Measurements from ENCODE around the gene SPDYE8.
"Not testable (repeated sequence)": the region's sequence is repeated elsewhere in the genome, so short reads cannot be mapped to it uniquely, and the experiment has no call there.

SPDYE8 gene, protein sequence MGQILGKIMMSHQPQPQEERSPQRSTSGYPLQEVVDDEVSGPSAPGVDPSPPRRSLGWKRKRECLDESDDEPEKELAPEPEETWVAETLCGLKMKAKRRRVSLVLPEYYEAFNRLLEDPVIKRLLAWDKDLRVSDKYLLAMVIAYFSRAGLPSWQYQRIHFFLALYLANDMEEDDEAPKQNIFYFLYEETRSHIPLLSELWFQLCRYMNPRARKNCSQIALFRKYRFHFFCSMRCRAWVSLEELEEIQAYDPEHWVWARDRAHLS

DNA sequence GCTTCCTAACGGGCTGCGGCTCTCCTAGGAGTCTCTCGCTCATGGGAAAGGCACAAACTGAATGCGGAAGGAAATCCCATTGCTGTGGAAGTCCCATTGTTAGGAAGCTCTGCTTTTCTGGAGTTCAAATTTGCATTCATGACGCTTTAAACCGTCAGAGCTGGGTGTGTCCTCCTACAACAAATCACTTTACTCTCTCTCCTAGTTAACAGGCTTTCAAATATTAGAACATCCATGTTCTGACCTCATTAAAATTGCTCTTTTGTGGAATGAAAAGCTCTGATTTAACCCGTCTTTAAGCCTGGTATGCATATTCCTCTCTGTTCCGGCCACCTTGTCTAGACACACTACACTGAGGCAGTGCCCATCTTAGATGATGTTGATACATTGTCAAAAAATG is at the start of gene SPDYE8:
SPDYE8 (minus strand) TSS at position 101 of the 400 bp plus-strand sequence. CDS start 1,800 bp downstream, outside the sequence.
- not testable (repeated sequence) for DNase-seq (ENCODE audit: low read depth in 2 of 2)

DNA sequence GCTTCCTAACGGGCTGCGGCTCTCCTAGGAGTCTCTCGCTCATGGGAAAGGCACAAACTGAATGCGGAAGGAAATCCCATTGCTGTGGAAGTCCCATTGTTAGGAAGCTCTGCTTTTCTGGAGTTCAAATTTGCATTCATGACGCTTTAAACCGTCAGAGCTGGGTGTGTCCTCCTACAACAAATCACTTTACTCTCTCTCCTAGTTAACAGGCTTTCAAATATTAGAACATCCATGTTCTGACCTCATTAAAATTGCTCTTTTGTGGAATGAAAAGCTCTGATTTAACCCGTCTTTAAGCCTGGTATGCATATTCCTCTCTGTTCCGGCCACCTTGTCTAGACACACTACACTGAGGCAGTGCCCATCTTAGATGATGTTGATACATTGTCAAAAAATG is 28.2 kb upstream of the SPDYE8 start, which contains the start of gene SPDYE11:
SPDYE11 (minus strand) TSS at position 101 of the 400 bp plus-strand sequence. CDS start 1,800 bp downstream, outside the sequence.
- not testable (repeated sequence) for DNase-seq (ENCODE audit: low read depth in 2 of 2)

DNA sequence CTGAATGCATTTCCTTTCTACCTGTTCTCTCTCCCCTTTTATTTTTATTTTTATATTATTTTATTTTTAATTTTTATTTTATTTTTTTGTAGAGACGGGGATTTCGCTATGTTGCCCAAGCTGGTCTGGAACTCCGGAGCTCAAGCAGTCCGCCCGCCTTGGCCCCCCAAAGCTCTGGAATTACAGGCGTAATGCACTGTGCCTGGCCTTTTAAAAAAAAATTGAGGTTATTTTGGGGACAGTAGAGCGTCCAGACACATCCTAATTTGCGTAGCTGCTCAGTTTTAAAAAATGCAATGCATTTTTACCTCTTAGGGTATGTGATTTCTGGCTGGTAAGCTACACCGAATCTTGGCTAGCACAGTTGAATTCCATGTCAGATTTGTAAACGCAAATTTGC is 23.1 kb downstream of the SPDYE8 start:
- not testable (repeated sequence) for DNase-seq (ENCODE audit: low read depth in 2 of 2)

DNA sequence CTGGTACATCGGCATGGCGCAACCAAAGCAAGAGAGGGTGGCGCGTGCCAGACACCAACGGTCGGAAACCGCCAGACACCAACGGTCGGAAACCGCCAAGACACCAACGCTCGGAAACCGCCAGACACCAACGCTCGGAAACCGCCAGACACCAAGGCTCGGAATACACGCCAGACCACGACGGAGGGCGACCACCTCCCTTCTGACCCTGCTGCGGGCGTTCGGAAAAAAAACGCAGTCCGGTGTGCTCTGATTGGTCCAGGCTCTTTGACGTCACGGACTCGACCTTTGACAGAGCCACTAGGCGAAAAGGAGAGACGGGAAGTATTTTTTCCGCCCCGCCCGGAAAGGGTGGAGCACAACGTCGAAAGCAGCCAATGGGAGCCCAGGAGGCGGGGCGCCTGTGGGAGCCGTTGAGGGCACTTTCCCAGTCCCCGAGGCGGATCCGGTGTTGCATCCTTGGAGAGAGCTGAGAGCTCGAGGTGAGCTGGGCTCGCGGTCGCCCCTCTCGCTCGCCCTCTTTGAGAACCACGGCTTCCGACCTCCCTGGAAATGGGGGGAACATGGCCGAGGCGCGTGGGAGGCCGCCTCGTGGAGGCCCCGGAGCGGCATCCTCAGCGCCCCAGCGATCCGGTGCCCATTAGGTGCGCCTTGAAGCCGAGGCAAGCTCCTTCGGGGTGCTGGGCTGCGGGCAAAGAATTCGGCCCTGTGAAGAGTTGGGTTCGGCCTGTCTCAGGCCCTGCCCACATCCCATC is 23.7 kb downstream of the SPDYE8 start:
- DNase-seq (ENCODE audit: low read depth in 2 of 2): peak; percentile 46 to 52

DNA sequence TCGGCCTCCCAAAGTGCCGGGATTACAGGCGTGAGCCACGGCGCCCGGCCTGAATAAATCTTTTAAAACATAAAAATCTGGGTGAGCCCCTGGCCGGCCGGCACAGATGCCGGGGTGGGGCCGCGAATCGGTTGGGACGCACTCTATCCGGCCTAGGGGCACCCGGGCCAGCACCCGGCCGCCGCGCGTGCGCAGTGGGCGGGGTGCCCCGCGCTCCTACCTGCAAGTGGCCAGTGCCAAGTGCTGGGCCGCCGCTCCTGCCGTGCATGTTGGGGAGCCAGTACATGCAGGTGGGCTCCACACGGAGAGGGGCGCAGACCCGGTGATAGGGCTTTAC is 24.2 kb downstream of the SPDYE8 start:
- not testable (repeated sequence) for DNase-seq (ENCODE audit: low read depth in 2 of 2)

DNA sequence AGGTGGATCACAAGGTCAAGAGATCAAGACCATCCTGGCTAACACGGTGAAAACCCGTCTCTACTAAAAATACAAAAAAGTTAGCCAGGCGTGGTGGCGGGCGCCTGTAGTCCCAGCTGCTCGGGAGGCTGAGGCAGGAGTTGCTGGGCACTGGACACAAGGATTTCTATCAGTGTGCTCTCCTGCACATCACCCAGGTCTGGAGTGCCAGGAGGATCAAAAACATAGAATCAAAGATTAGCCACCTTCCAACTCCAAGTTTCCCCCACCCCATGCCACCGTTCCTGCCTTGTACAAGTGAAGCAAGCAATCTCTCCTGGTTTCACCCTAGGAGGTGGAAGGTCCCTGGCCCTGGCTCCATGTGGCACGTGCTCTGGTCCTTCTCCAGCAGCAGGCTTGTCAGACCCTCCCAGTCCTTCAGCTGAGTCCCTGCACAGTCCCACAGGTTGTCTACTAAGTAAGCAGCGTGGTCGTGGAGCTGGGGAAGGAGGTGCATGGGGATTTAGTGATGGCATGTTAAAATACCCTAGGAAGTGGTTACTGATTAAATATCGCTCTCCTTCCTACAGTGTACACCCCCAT is 31.6 kb downstream of the SPDYE8 start:
- not testable (repeated sequence) for DNase-seq (ENCODE audit: low read depth in 2 of 2)

DNA sequence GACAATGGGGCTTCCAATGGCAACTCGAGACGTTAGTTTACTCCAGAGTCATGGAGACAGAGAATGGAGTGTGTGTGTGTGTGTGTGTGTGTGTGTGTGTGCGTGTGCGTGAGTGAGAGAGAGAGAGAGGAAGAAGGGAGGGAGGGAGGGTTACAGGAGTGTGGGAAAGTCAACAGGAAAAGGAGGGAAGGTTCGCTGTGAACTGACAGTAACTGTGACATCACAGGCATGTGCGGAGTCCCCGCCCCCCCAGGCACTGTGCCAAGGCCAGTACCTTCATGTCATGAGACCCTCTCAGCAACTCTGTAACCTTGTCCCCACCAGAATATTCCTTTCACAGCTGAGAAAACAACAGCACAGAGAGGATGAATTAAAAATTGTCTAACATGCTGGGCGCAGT is 32.1 kb downstream of the SPDYE8 start:
- DNase-seq (ENCODE audit: low read depth in 2 of 2): not testable (repeated sequence)

DNA sequence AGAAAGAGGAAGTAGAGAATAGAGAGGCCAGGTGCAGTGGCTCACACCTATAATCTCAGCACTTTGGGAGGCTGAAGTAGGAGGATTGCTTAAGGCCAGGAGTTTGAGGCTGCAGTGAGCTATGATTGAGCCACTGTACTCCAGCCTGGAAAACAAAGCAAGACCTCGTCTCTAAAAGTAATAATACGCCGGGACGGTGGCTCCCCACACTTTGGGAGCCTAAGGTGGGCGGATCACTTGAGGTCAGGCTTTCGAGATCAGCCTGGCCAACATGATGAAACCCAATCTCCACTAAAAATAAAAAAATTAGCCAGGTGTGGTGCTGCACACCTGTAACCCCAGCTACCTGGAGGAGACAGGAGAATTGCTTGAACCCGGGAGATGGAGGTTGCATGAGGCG is 34.1 kb downstream of the SPDYE8 start:
- DNase-seq (ENCODE audit: low read depth in 2 of 2): not testable (repeated sequence)

DNA sequence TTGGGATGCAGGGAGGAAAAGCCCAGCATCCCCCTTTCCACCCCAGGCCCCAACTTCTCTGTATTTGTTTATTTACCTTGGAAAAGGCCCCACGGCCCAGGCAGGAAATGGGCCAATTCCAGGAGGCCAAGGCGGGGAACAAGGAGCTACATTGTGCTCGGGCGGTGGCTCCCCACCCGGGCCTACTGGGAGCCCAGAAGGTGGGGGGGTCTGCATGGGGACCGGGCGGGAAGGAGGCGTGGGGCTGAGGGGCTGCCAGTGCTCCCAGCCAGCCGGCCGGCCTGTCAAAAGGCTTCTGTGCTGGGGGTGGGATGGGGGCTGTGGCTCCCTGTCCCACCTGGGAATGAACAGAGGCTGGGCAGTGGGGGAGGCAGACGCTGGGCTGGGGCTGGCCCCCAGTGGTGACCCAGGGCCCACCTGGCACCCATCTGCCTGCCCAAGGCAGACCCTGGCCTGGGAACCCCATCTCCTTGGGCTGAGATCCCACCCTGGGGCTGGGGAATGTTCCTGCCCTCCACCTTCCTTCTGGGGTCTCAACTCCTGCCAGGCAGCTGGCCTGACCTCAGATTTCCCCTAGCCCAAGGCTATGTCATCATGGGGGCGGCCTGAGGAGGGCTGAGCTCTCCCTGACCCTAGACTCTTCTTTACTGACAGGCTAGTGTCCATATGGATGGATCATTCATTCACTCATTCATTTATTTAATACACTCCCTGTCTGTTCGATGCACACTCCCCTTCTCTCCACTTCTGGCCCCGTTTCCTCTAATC is 39.2 kb downstream of the SPDYE8 start:
- DNase-seq (ENCODE audit: low read depth in 2 of 2): not testable (repeated sequence)

DNA sequence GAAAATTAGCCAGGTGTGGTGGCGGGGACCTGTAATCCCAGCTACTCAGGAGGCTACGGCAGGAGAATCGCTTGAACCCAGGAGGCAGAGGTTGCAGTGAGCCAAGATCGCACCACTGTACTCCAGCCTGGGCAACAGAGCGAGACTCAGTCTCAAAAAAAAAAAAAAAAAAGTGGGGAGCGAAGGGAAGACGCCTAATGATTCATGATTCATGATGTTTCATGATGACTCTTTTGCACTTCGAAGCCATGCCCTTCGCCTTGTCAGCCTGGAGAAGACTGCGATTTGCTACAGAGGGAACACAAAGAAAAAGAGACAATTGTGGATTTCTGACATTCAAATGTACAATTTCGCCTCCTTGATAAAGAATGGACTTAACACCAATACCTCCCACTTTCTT is 47.5 kb downstream of the SPDYE8 start:
- not testable (repeated sequence) for DNase-seq (ENCODE audit: low read depth in 2 of 2)

DNA sequence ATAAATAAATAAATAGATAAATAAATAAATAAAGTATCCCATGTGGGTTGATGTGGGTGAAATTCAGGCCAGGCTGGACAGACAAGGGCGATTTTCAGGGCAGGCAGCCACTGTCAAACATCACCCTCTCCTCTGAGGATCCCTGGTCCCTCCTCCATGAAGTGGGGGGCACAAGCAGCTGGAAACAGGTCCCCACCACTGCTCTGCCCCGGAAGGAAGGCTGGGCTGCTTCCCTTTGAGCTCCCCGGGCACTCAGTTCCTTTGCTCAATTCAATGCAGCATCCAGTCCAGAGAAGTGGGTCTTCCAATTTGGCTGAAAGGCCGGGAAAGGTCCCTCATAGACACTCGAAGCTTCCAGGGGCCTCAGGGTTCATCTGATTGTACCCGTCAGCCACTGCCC is 49.2 kb downstream of the SPDYE8 start:
- DNase-seq (ENCODE audit: low read depth in 2 of 2): not testable (repeated sequence)

DNA sequence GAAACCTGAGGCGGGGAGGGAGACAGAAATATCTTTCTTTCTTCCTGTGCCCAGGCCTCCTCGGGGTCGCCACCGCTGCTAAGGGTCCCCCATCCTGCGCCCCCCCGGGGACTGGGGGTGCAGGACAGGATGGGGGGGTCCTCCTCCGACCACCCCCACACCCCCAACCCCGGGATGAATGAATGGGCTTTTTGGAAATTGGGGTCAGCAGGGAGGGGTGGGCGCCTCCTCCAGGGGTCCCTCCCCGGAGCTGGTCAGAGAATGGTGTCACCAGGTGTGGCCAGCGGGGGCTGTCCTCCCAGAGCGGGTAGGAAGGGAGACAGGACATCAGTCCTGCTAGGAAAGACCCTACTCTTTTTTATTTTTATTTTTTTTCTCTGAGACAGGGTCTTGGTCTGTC is 53.1 kb downstream of the SPDYE8 start:
- not testable (repeated sequence) for DNase-seq (ENCODE audit: low read depth in 2 of 2)

DNA sequence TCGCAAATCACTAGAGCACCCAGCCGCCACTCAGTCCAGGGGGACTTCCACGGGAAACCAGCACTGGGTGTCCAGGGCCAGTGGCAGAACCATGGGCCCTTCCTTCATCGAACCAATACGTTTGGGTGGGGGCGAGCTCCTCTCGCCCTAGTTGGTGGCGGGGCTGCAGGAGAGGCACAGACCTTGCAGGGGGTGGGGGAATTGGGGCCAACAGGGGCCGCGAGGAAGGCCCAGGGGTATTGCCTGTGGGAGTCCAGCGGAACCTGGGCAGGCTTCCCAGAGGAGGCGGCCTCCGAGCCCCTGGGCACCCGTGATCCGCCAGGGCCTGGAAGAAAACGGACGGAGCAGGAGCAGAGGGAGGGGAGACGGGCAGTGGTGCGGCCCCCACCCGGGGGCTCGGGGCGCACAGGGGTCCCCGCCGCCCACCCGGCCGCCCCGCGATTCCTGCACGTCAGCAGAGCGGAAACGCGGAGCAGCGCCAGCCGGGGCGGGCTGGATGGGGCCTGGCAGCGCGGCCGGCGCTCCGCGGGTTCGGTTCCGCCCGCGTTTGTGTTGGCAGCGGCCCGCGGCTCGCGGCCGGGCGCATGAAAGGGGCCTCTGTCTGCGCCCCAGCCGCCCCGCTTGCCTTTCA is 53.8 kb downstream of the SPDYE8 start:
- DNase-seq (ENCODE audit: low read depth in 2 of 2): not testable (repeated sequence)

DNA sequence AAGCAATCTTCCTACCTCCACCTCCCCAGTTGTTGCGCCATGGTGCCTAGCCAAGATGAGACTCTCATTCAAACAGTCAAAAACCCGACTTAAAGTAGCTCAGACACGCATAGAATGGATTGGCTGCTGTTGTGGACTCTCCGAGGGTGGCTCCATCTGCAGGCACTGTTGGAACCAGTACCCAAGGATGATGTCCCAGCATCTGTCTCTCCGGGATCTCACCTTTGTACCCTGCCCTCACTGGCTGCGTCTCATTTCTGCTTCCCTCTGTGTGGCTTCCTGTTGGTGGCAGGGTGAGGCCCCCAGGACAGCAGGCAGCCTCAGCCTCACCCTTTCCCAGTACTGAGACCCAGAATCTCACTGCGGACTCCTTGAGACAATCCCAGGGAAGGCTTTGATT is 54.8 kb downstream of the SPDYE8 start:
- not testable (repeated sequence) for DNase-seq (ENCODE audit: low read depth in 2 of 2)

DNA sequence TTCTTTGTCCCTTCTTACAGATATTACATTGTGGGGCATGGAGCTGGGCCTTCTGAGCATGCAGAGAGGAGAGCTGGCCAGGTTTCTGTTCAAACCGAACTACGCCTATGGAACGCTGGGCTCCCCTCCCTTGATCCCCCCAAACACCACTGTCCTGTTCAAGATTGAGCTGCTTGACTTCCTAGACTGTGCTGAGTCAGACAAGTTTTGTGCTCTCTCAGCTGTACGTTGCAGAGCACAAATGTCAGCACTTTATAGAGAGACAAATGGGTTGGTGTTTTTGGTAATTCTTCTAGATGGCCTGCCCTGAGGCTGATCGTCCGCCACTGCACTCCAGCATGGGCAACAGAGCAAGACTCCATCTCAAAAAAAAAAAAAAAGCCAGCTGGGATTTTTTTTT is 58.1 kb downstream of the SPDYE8 start:
- not testable (repeated sequence) for DNase-seq (ENCODE audit: low read depth in 2 of 2)
